K562 (cell line): ENCODE data around the gene CCDC50. TPM values are rescaled to one million over a fixed set of nuclear protein-coding genes. Genes with fewer than 3 reads are reported as not detected.
A peak's percentile ranks its signal among the peaks of the same experiment; 100 is the strongest.

ENCODE experiments used
- ATF3 ChIP-seq, 2 experiments: fragments of 450-650 bp in 1 of 2; sonication (generic) in 1 of 2; formaldehyde crosslinking in 1 of 2; IDR thresholded peaks in 1 of 2; conservative IDR thresholded peaks in 1 of 2; 2 replicates each; pipeline versions ENCODE4 v1.6.1 to v1.8.1; 2016 to 2023; ENCODE audit warnings: mild to moderate bottlenecking in 2 of 2, moderate library complexity in 2 of 2, inconsistent platforms in 1 of 2, missing genetic modification reagents in 1 of 2
- BCOR ChIP-seq: fragments of 450-650 bp; IDR thresholded peaks from 2 replicates; pipeline ENCODE4 v1.6.1; 2016
- CAMTA2 ChIP-seq: fragments of 250-450 bp; sonication (Bioruptor Pico); conservative IDR thresholded peaks from 2 replicates; pipeline ENCODE4 v1.5.1; 2022
- CCNT2 ChIP-seq: IDR thresholded peaks from 2 replicates; pipeline ENCODE4 v1.6.1; 2011; ENCODE audit warnings: borderline replicate concordance, low read depth, mild to moderate bottlenecking, moderate library complexity, mixed read lengths, low read length; ENCODE audit not compliant: insufficient read length; ENCODE audit errors: extremely low read depth
- DEAF1 ChIP-seq: fragments of 450-650 bp; formaldehyde crosslinking; IDR thresholded peaks from 2 replicates; pipeline ENCODE4 v1.4.0; 2020; ENCODE audit warnings: mild to moderate bottlenecking, moderate library complexity
- E2F3 ChIP-seq: fragments of 250-450 bp; sonication (Bioruptor Pico); IDR thresholded peaks from 2 replicates; pipeline ENCODE4 v1.4.0; 2020; ENCODE audit warnings: mild to moderate bottlenecking
- FOXJ3 ChIP-seq: sonication (generic); formaldehyde crosslinking; IDR thresholded peaks from 2 replicates; pipeline ENCODE4 v1.4.0; 2020; ENCODE audit warnings: mild to moderate bottlenecking, missing genetic modification reagents
- HLTF ChIP-seq: fragments of 450-650 bp; IDR thresholded peaks from 2 replicates; pipeline ENCODE4 v1.6.1; 2016
- L3MBTL2 ChIP-seq: fragments of 450-650 bp; IDR thresholded peaks from 2 replicates; pipeline ENCODE4 v1.6.1; 2016; ENCODE audit warnings: mild to moderate bottlenecking, moderate library complexity
- LCOR ChIP-seq: sonication (generic); formaldehyde crosslinking; IDR thresholded peaks from 2 replicates; pipeline ENCODE4 v1.8.0; 2022; ENCODE audit warnings: mild to moderate bottlenecking, missing genetic modification reagents
- NFIC ChIP-seq: fragments of 450-650 bp; IDR thresholded peaks from 2 replicates; pipeline ENCODE4 v1.6.1; 2017; ENCODE audit warnings: mild to moderate bottlenecking, inconsistent platforms
- RCOR1 ChIP-seq, 2 experiments: IDR thresholded peaks; 2 replicates each; pipeline ENCODE4 v1.6.1; 2012; ENCODE audit warnings: low read depth in 2 of 2, low read length in 2 of 2, borderline replicate concordance in 1 of 2, improper control_type of control experiment in 1 of 2
- SMAD2 ChIP-seq: fragments of 150-350 bp; IDR thresholded peaks from 2 replicates; pipeline ENCODE4 v1.6.1; 2014; ENCODE audit warnings: low read depth, mild to moderate bottlenecking, low read length
- STAG1 ChIP-seq: sonication (generic); formaldehyde crosslinking; IDR thresholded peaks from 2 replicates; pipeline ENCODE4 v1.5.0; 2020; ENCODE audit warnings: missing genetic modification reagents, borderline replicate concordance
- STAT6 ChIP-seq: sonication (generic); formaldehyde crosslinking; IDR thresholded peaks from 2 replicates; pipeline ENCODE4 v1.8.1; 2023; ENCODE audit warnings: mild to moderate bottlenecking, missing genetic modification reagents
- USF1 ChIP-seq: sonication (generic); formaldehyde crosslinking; IDR thresholded peaks from 2 replicates; pipeline ENCODE4 v1.9.0; 2022; ENCODE audit warnings: mild to moderate bottlenecking, missing genetic modification reagents
- ZBTB5 ChIP-seq: fragments of 450-650 bp; IDR thresholded peaks from 2 replicates; pipeline ENCODE4 v1.6.1; 2017; ENCODE audit warnings: antibody characterized with exemption
- ZC3H8 ChIP-seq: fragments of 450-650 bp; IDR thresholded peaks from 2 replicates; pipeline ENCODE4 v1.6.1; 2017
- ZNF140 ChIP-seq: fragments of 250-450 bp; sonication (Bioruptor Pico); IDR thresholded peaks from 2 replicates; pipeline ENCODE4 v1.8.0; 2021; ENCODE audit warnings: moderate library complexity, mild to moderate bottlenecking, inconsistent platforms
- ZNF239 ChIP-seq: fragments of 250-450 bp; sonication (Bioruptor Pico); IDR thresholded peaks from 2 replicates; pipeline ENCODE4 v1.4.0; 2020; ENCODE audit warnings: mild to moderate bottlenecking
- polyA plus RNA-seq, 8 experiments: library from polyadenylated mRNA; depleted of rRNA in 4 of 8; stranded (reverse) in 5 of 8; unstranded in 3 of 8; fragments of >200 nt; fragmentation: Nextera tagmentation in 2 of 8; fragmentation: Illumina TruSeq in 1 of 8; extraction: Ambion mirVana in 2 of 8; extraction: Trizol in 1 of 8; gene quantifications; 2 replicates each; pipeline versions ENCODE4 v1.2.1 to v1.2.3, GENCODE V29; 2011 to 2014; ENCODE audit warnings: inconsistent platforms in 1 of 8, missing spikeins in 1 of 8
- total RNA-seq, 7 experiments: library from RNA; depleted of rRNA in 6 of 7; stranded (reverse); fragments of >200 nt in 6 of 7; fragmentation: Illumina TruSeq in 2 of 7; extraction: Trizol in 2 of 7; gene quantifications; 2 replicates each; pipeline versions ENCODE4 v1.2.1 to v1.2.3, GENCODE V29; 2011 to 2021; ENCODE audit warnings: low replicate concordance in 1 of 7

The CCDC50 gene
- total and polyA plus RNA-seq, 9 of the 15 experiments (the other 6 are each of a cell fraction or from before 2014, with no cell fraction given): 8.4 to 63.4 (median 40.4) TPM

- no peak for TF ChIP-seq STAT6 (CRISPR knock-in tag)
- no peak for TF ChIP-seq ZNF140 (CRISPR knock-in tag)
- TF ChIP-seq STAG1: no peak
- peak; percentile 28; the same call in 1 of the 2 replicates for TF ChIP-seq BCOR
- peak; percentile 78; the same call in 1 of the 2 replicates for TF ChIP-seq LCOR (CRISPR knock-in tag)
- TF ChIP-seq FOXJ3 (CRISPR knock-in tag): no peak
- TF ChIP-seq NFIC: peak; percentile 39
- TF ChIP-seq ZBTB5: no peak
- no peak for TF ChIP-seq ZC3H8
- TF ChIP-seq E2F3: peak; percentile 46
- peak; percentile 20; the same call in 1 of the 2 replicates for TF ChIP-seq L3MBTL2
- TF ChIP-seq CCNT2: no peak
- no peak for TF ChIP-seq ZNF239
- TF ChIP-seq CAMTA2: 0 out of 2 replicates have a peak, but pooled peaks have one; percentile 41
- TF ChIP-seq HLTF: no peak
- TF ChIP-seq ATF3 (IDR thresholded peaks at IDR 0.05): no peak; the same call in 1 of the 2 replicates
- no peak for TF ChIP-seq ATF3 (CRISPR knock-in tag; conservative IDR thresholded peaks at IDR 0.05)
- TF ChIP-seq USF1 (CRISPR knock-in tag): no peak
- TF ChIP-seq SMAD2: no peak
- no peak for TF ChIP-seq DEAF1 (CRISPR knock-in tag)
- TF ChIP-seq RCOR1 (IDR thresholded peaks at IDR 0.05; ENCODE audit: borderline replicate concordance in 1 of 2, low read depth in 2 of 2, low read length in 2 of 2): peak in 1 of 2 experiments; percentile 12; a peak in 1 of 4 replicates
These were observed at the start of gene CCDC50 (continued) for GRCh38 chr3:191328962-191329653.
